A549 treated with AZD2906 at 1 μM for 4 hours (cell line): Measurements from ENCODE around the gene PITX2. TPM values are rescaled to one million over a fixed set of nuclear protein-coding genes. Genes with fewer than 3 reads are reported as not detected.

Experiments used
- total RNA-seq: library from RNA; stranded (reverse); fragments of 200-300 nt; extraction: Qiagen RNA extraction; gene quantifications from 5 replicates; pipeline ENCODE4 v1.2.3, GENCODE V29; 2022

The PITX2 gene
- 0.63 to 0.86 TPM (median 0.70 TPM) in 5 replicates for total RNA-seq

GRCh38 chr4:110622841-110623717, at the start of gene PITX2:
TSS of gene PITX2 (minus strand) at chr4:110623077. CDS start at chr4:110622460, 617 bp downstream.

Other genes with a start within 250 kb of the PITX2 start
- 0.02 to 0.16 TPM (median 0.10 TPM) in 5 replicates for gene ENPEP, start 146.9 kb downstream of the PITX2 start, total RNA-seq